ENCODE results near the gene CASP9.

Gene CASP9

GRCh38 chr1:15449567-15449966, 74.4 kb downstream of the CASP9 start:
- no peak for DNase-seq (ENCODE audit: low read depth in 2 of 2, low spot score in 1 of 2)

GRCh38 chr1:15448877-15449462, 75.0 kb downstream of the CASP9 start:
- no peak for DNase-seq (ENCODE audit: low read depth in 2 of 2, low spot score in 1 of 2)

GRCh38 chr1:15446212-15446611, 77.8 kb downstream of the CASP9 start:
- no peak for DNase-seq (ENCODE audit: low read depth in 2 of 2, low spot score in 1 of 2)

- DNase-seq (ENCODE audit: low read depth in 2 of 2, low spot score in 1 of 2): no peak
These were observed 78.5 kb downstream of the CASP9 start for GRCh38 chr1:15445390-15446122.

- no peak for DNase-seq (ENCODE audit: low read depth in 2 of 2, low spot score in 1 of 2)
These were observed 79.3 kb downstream of the CASP9 start for GRCh38 chr1:15444468-15445389.

- no peak for DNase-seq (ENCODE audit: low read depth in 2 of 2, low spot score in 1 of 2)
These were observed 80.7 kb downstream of the CASP9 start for GRCh38 chr1:15443281-15443680.

GRCh38 chr1:15442759-15443158, 81.3 kb downstream of the CASP9 start:
- no peak for DNase-seq (ENCODE audit: low read depth in 2 of 2, low spot score in 1 of 2)

GRCh38 chr1:15442119-15442518, 81.9 kb downstream of the CASP9 start:
- DNase-seq (ENCODE audit: low read depth in 2 of 2, low spot score in 1 of 2): no peak

Measured in stimulated activated CD8-positive, alpha-beta memory T cell treated with anti-CD3 and anti-CD28 coated beads, Interleukin-4, amount 100 ng/mL, for 4 hours (primary cell).